PC-9 (cell line): ENCODE data around the gene CD200. TPM values are rescaled to one million over a fixed set of nuclear protein-coding genes. Genes with fewer than 3 reads are reported as not detected.

Experiments
- BruUV-seq: library from RNA; stranded (reverse); fragments of 400-500 nt; replicated peaks from 2 replicates; lab custom pipeline; 2021; lab: Mats Ljungman, UMichigan
- CTCF ChIA-PET: fragments of 300-600 bp; sonication (Branson Sonifier 250); formaldehyde crosslinking; loops from one replicate; lab custom pipeline; 2022; ENCODE audit warnings: antibody characterized with exemption; lab: Charles Lee
- POLR2A ChIA-PET: fragments of 300-600 bp; sonication (Branson Sonifier 250); formaldehyde crosslinking; loops from one replicate; lab custom pipeline; 2022; ENCODE audit warnings: antibody characterized with exemption; ENCODE audit not compliant: unreplicated experiment; lab: Charles Lee
- DNase-seq, 2 experiments: peaks; one replicate each; pipeline versions ENCODE4 v3.0.0 to v3.0.0-alpha.2; 2015 to 2022; ENCODE audit warnings: mixed read lengths in 1 of 2
- H2AFZ ChIP-seq: fragments of 200-600 bp; sonication (generic); 2 replicates; pipeline ENCODE4 v1.8.1; 2017; ENCODE audit warnings: antibody characterized with exemption
- H3F3A ChIP-seq: fragments of 200-600 bp; sonication (generic); 2 replicates; pipeline ENCODE4 v1.8.1; 2017; ENCODE audit warnings: antibody characterized with exemption, mild to moderate bottlenecking, low read depth; ENCODE audit not compliant: insufficient read depth
- H3K27ac ChIP-seq: fragments of 200-600 bp; sonication (generic); 2 replicates; pipeline ENCODE4 v1.6.1; 2016; ENCODE audit warnings: mixed run types
- H3K27me3 ChIP-seq: fragments of 200-600 bp; sonication (generic); 2 replicates; pipeline ENCODE4 v1.6.1; 2016; ENCODE audit warnings: low read depth, mixed run types; ENCODE audit not compliant: insufficient read depth
- H3K36me3 ChIP-seq: fragments of 200-600 bp; sonication (generic); 2 replicates; pipeline ENCODE4 v1.6.1; 2016; ENCODE audit warnings: low read depth, mixed run types
- H3K4me1 ChIP-seq: fragments of 200-600 bp; sonication (generic); replicated peaks from 2 replicates; pipeline ENCODE4 v1.6.1; 2016; ENCODE audit warnings: mixed run types; ENCODE audit not compliant: insufficient read depth
- H3K4me2 ChIP-seq: fragments of 200-600 bp; sonication (generic); 2 replicates; pipeline ENCODE4 v1.6.1; 2017; ENCODE audit warnings: mixed run types
- H3K4me3 ChIP-seq: fragments of 200-600 bp; sonication (generic); 2 replicates; pipeline ENCODE4 v1.6.1; 2016; ENCODE audit warnings: mixed run types
- H3K79me2 ChIP-seq: fragments of 200-600 bp; sonication (generic); 2 replicates; pipeline ENCODE4 v1.6.1; 2017; ENCODE audit warnings: low read depth, mixed run types
- H3K9me2 ChIP-seq: fragments of 200-600 bp; sonication (generic); 2 replicates; pipeline ENCODE4 v1.8.1; 2017; ENCODE audit warnings: mild to moderate bottlenecking; ENCODE audit not compliant: insufficient read depth
- H3K9me3 ChIP-seq: fragments of 200-600 bp; sonication (generic); 2 replicates; pipeline ENCODE4 v1.8.1; 2016; ENCODE audit warnings: low read depth; ENCODE audit not compliant: insufficient read depth
- H4K20me1 ChIP-seq: fragments of 200-600 bp; sonication (generic); 2 replicates; pipeline ENCODE4 v1.8.1; 2017; ENCODE audit not compliant: insufficient read depth
- CTCF ChIP-seq: fragments of 200-600 bp; sonication (generic); conservative IDR thresholded peaks from 2 replicates; pipeline ENCODE4 v1.6.1; 2017; ENCODE audit warnings: mixed run types, antibody characterized with exemption, mild to moderate bottlenecking, moderate library complexity
- EZH2 ChIP-seq: fragments of 200-600 bp; sonication (generic); IDR thresholded peaks from 2 replicates; pipeline ENCODE4 v1.8.0; 2017; ENCODE audit warnings: antibody characterized with exemption, low read depth
- intact Hi-C: fragments of 100-400 bp; cut with micrococcal nuclease; formaldehyde crosslinking; loops from one replicate; pipeline ENCODE4 v1.10.0; 2022; ENCODE audit not compliant: unreplicated experiment
- total RNA-seq: library from RNA; stranded (reverse); gene quantifications from 2 replicates; pipeline ENCODE4 v1.2.3, GENCODE V29; 2021

The CD200 gene
- total RNA-seq, 1 experiment from 2014 or later: 4.0 TPM

- H3K4me2 ChIP-seq: no peak overlapping the region
- intact Hi-C loops: no loop called here
- no peaks in the 10 kb centered on the region for H4K20me1 ChIP-seq
Observed at GRCh38 chr3:112338727-112339056, 5.7 kb downstream of the CD200 start.

GRCh38 chr3:112339134-112339533 is 6.2 kb downstream of the CD200 start:
- H3K79me2 ChIP-seq: no peaks in the 10 kb centered on the region
- no peak overlapping the region for H2AFZ ChIP-seq
- intact Hi-C loops: no loop called here
- no peaks in the 10 kb centered on the region for H3K4me1 ChIP-seq
- H3K4me3 ChIP-seq: no peak overlapping the region
- TF ChIP-seq CTCF: no peak
- TF ChIP-seq EZH2: no peak
- H3K27me3 ChIP-seq: no peaks in the 10 kb centered on the region
- DNase-seq: no peak
- H3K9me3 ChIP-seq: no peaks in the 10 kb centered on the region
- ChIA-PET CTCF (no interaction called here), POLR2A (no interaction called here)
- H3K4me2 ChIP-seq: no peak overlapping the region
- H3K36me3 ChIP-seq: no peaks in the 10 kb centered on the region
- H3K27ac ChIP-seq: no peak overlapping the region
- H3K9me2 ChIP-seq: no peaks in the 10 kb centered on the region
- no peaks in the 10 kb centered on the region for H4K20me1 ChIP-seq
- H3F3A ChIP-seq: no peaks in the 10 kb centered on the region
- BruUV-seq: no TSS peak

More at GRCh38 chr3:112338727-112339056, 5.7 kb downstream of the CD200 start:
- H3K4me1 ChIP-seq: no peaks in the 10 kb centered on the region
- H3F3A ChIP-seq: no peaks in the 10 kb centered on the region
- H3K9me3 ChIP-seq: no peaks in the 10 kb centered on the region
- POLR2A ChIA-PET: interaction anchor here (0.6 kb wide), 1 partner anchor 180 kb away, joined by 4 read pairs; no protein-coding TSS in a partner anchor
- TF ChIP-seq EZH2 (no peak), CTCF (no peak)
- no peaks in the 10 kb centered on the region for H3K79me2 ChIP-seq
- H3K36me3 ChIP-seq: no peaks in the 10 kb centered on the region
- no TSS peak for BruUV-seq
- H3K4me3 ChIP-seq: no peak overlapping the region
- H2AFZ ChIP-seq: no peak overlapping the region
- H3K27ac ChIP-seq: no peak overlapping the region
- DNase-seq: no peak
- H3K9me2 ChIP-seq: no peaks in the 10 kb centered on the region
- H3K27me3 ChIP-seq: no peaks in the 10 kb centered on the region
- CTCF ChIA-PET: no interaction called here

- H4K20me1 ChIP-seq: no peaks in the 10 kb centered on the region
- BruUV-seq: no TSS peak
- ChIA-PET POLR2A (no interaction called here), CTCF (no interaction called here)
- H2AFZ ChIP-seq: no peak overlapping the region
- no peaks in the 10 kb centered on the region for H3K4me1 ChIP-seq
- intact Hi-C loops: no loop called here
- no peak for TF ChIP-seq EZH2
- no peak for TF ChIP-seq CTCF
- H3K9me3 ChIP-seq: no peaks in the 10 kb centered on the region
- no peak overlapping the region for H3K4me2 ChIP-seq
- H3K27ac ChIP-seq: no peak overlapping the region
- H3K79me2 ChIP-seq: no peaks in the 10 kb centered on the region
- H3K4me3 ChIP-seq: no peak overlapping the region
- no peaks in the 10 kb centered on the region for H3K36me3 ChIP-seq
- no peaks in the 10 kb centered on the region for H3K9me2 ChIP-seq
- no peak for DNase-seq
- H3K27me3 ChIP-seq: no peaks in the 10 kb centered on the region
- no peaks in the 10 kb centered on the region for H3F3A ChIP-seq
Observed at GRCh38 chr3:112339609-112340008, 6.7 kb downstream of the CD200 start.
